Measurements from ENCODE around the gene ZG16B. TPM values are rescaled to one million over a fixed set of nuclear protein-coding genes. Genes with fewer than 3 reads are reported as not detected.
A peak's percentile ranks its signal among the peaks of the same experiment; 100 is the strongest.

ZG16B gene
- total RNA-seq, 6 donors from 2014 or later = 0.69 to 2.0 (median 1.2) TPM; not detected in 3

DNA sequence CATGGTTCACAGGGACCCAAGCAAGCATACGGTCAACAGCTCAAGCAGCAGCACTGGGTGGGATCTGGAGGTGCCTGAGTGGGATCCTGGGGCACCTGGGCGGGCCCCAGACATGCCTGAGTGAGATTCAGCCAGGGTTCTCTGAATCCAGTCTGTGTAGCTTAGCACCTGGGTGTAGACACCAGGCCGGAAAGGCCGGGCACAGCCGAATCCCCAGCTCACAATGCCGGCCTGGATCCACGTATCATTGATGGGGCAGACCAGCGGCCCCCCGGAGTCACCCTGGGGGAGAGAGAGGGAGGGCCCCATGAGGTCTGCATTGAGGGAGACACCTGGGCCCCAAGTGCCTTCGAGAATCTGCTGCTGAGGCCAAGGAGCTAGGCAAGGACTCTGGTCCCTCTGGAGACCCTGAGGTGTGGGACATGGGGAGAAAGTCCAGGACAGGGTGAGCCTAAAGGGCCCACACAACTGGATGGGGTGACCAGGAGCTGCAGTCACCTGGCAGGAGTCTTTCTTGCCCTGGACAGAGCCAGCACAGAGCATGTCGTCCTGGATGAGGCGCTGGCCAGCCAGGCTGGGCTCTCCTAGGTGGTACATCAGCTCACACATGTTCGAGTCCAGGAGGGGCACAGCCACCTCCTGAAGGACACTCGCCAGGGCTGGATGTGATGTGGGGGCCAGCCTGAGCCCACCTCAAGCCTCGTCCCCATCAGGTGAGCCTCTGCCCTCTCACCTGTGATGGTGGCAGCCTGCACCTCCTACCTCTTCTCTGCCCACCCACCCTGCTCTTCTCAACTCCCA, 9.7 kb downstream of the ZG16B start:
- no peak overlapping the region for H3K4me3 ChIP-seq
- ATAC-seq (ENCODE audit: low FRiP score in 2 of 2) (no peak), DNase-seq (peak in 1 of 2 donors; percentile 46)
- H3K27me3 ChIP-seq = no peaks in the 10 kb centered on the region
- no peak overlapping the region for H3K27ac ChIP-seq
- no peaks in the 10 kb centered on the region for H3K9me3 ChIP-seq
- peaks cover 15 to 30% (median 17%) of the 10 kb centered on the region in 4 donors for H3K4me1 ChIP-seq
- H3K36me3 ChIP-seq = no peaks in the 10 kb centered on the region
- no peak for TF ChIP-seq CTCF (IDR thresholded peaks at IDR 0.05)
- no peak for TF ChIP-seq POLR2A (IDR thresholded peaks at IDR 0.05)
- TF ChIP-seq POLR2AphosphoS5 (IDR thresholded peaks at IDR 0.05) = no peak
- no peak for TF ChIP-seq EP300 (IDR thresholded peaks at IDR 0.05)
- WGBS, 2 donors = 81 to 90% methylated on average over 4 to 14 of the region's 15 CpGs

DNA sequence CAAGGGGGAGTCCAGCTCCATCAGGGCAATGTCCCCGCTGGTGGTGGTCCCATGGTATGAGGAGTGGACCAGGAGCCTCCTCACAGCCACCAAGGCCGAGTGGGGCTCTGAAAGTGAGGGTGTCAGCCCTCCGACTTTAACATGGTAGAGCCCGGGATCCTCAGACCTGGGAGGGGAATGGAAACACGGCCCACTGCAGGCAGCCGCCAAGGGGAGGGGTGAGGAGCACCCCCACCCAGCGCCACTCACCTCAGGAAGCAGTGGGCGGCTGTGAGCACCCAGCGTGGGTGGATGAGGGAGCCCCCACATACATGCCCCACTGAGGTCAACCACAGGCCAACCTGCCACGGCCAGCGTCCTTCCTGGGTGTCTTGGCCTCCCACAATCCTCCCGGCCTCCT, 10.8 kb downstream of the ZG16B start:
- H3K27ac ChIP-seq = no peak overlapping the region
- no peaks in the 10 kb centered on the region for H3K9me3 ChIP-seq
- no peak overlapping the region for H3K4me3 ChIP-seq
- peaks cover 14 to 26% (median 17%) of the 10 kb centered on the region in 4 donors for H3K4me1 ChIP-seq
- 72 to 83% methylated on average over 7 to 12 of the region's 12 CpGs for WGBS, 2 donors
- no peak for TF ChIP-seq POLR2AphosphoS5 (IDR thresholded peaks at IDR 0.05)
- TF ChIP-seq EP300 (IDR thresholded peaks at IDR 0.05) = no peak
- no peak for TF ChIP-seq CTCF (IDR thresholded peaks at IDR 0.05)
- no peak for TF ChIP-seq POLR2A (IDR thresholded peaks at IDR 0.05)
- peak in 1 of 2 donors; percentile 43 for DNase-seq
- no peaks in the 10 kb centered on the region for H3K36me3 ChIP-seq
- H3K27me3 ChIP-seq = no peaks in the 10 kb centered on the region
- ATAC-seq (ENCODE audit: low FRiP score in 2 of 2) = no peak

GRCh38 chr16:2841606-2842339, 11.7 kb downstream of the ZG16B start:
- Histone ChIP-seq H3K36me3 (no peaks in the 10 kb centered on the region), H3K27me3 (no peaks in the 10 kb centered on the region), H3K4me1 (peaks cover 12 to 26% (median 17%) of the 10 kb centered on the region in 4 donors), H3K27ac (peak overlapping the region in 3 of 4 donors; percentile 10 to 75 (median 56)), H3K4me3 (peak overlapping the region in 2 of 4 donors; percentile 10 to 30), H3K9me3 (no peaks in the 10 kb centered on the region)
- DNase-seq (peak in 1 of 2 donors; percentile 53), ATAC-seq (ENCODE audit: low FRiP score in 2 of 2) (no peak)
- 53 to 74% methylated on average over 3 to 17 of the region's 18 CpGs for WGBS, 2 donors
- TF ChIP-seq EP300 (IDR thresholded peaks at IDR 0.05) = no peak
- TF ChIP-seq POLR2A (IDR thresholded peaks at IDR 0.05) = no peak
- no peak for TF ChIP-seq CTCF (IDR thresholded peaks at IDR 0.05)
- TF ChIP-seq POLR2AphosphoS5 (IDR thresholded peaks at IDR 0.05) = no peak

- peaks cover 12 to 26% (median 17%) of the 10 kb centered on the region in 4 donors for H3K4me1 ChIP-seq
- H3K36me3 ChIP-seq = no peaks in the 10 kb centered on the region
- H3K27ac ChIP-seq = peak overlapping the region in 3 of 4 donors; percentile 10 to 75 (median 56)
- H3K4me3 ChIP-seq = peak overlapping the region in 2 of 4 donors; percentile 10 to 30
- no peaks in the 10 kb centered on the region for H3K27me3 ChIP-seq
- 43 to 100% methylated on average over 3 to 27 of the region's 40 CpGs for WGBS, 2 donors
- ATAC-seq (ENCODE audit: low FRiP score in 2 of 2) (peak; percentile 50 to 58), DNase-seq (peak; percentile 36 to 78)
- no peaks in the 10 kb centered on the region for H3K9me3 ChIP-seq
- TF ChIP-seq POLR2A (IDR thresholded peaks at IDR 0.05) (no peak), CTCF (IDR thresholded peaks at IDR 0.05) (peak; percentile 34 to 92 (median 74)), POLR2AphosphoS5 (IDR thresholded peaks at IDR 0.05) (peak; percentile 47 to 82), EP300 (IDR thresholded peaks at IDR 0.05) (peak in 1 of 4 donors; percentile 35)
Observed at GRCh38 chr16:2842340-2843000, 12.4 kb downstream of the ZG16B start.

Data from upper lobe of left lung (tissue), 6 donors.